ENCODE results near the gene PCYT2.

Gene PCYT2

GRCh38 chr17:81952792-81953228 lies 41.6 kb upstream of the PCYT2 start:
- DNase-seq = no peak
- H3K27ac ChIP-seq (ENCODE audit: insufficient read depth in 1 of 2, low read depth in 1 of 2, low read length in 2 of 2, poor library complexity in 1 of 2, severe bottlenecking in 2 of 2) = no peak overlapping the region
- no peaks in the 10 kb centered on the region for H3K36me3 ChIP-seq (ENCODE audit: control insufficient read depth in 4 of 4, insufficient read depth in 4 of 4, low read length in 3 of 4)
- H3K27me3 ChIP-seq (replicated peaks in 2 of 5; ENCODE audit: control insufficient read depth in 4 of 5, insufficient read depth in 5 of 5, low read length in 4 of 5) = peaks cover 0 to 4% (median 0%) of the 10 kb centered on the region in 5 experiments
- peaks cover 0 to 12% (median 4%) of the 10 kb centered on the region in 4 experiments for H3K4me1 ChIP-seq (ENCODE audit: control extremely low read depth in 1 of 4, control insufficient read depth in 4 of 4, insufficient read depth in 4 of 4, low read length in 3 of 4)
- 92% methylated on average over 15 of the region's 16 CpGs for WGBS (ENCODE audit: insufficient coverage)
- ChIA-PET POLR2A (interaction anchor here (0.9 kb wide), 1 partner anchor 84 kb away, joined by 3 read pairs; no protein-coding TSS in a partner anchor), CTCF (interaction anchor here (0.7 to 4.1 kb wide), 7 partner anchors 10 to 85 kb away, joined by 3 to 28 read pairs (median 3); partner anchors contain the start of gene ASPSCR1)
- no peak overlapping the region for H3K4me3 ChIP-seq (ENCODE audit: control insufficient read depth in 1 of 7, extremely low read depth in 1 of 7, insufficient read depth in 4 of 7, low read depth in 2 of 7, low read length in 6 of 7)
- H3K9me3 ChIP-seq (ENCODE audit: control extremely low read depth in 1 of 5, control insufficient read depth in 4 of 5, insufficient read depth in 2 of 5, low read depth in 1 of 5, low read length in 4 of 5) = no peaks in the 10 kb centered on the region

GRCh38 chr17:81951785-81952684 lies 40.8 kb upstream of the PCYT2 start:
- H3K9me3 ChIP-seq (ENCODE audit: control extremely low read depth in 1 of 5, control insufficient read depth in 4 of 5, insufficient read depth in 2 of 5, low read depth in 1 of 5, low read length in 4 of 5) = no peaks in the 10 kb centered on the region
- CTCF ChIA-PET = interaction anchor here (0.7 to 2.1 kb wide), 8 partner anchors 9 to 69 kb away, joined by 3 to 5 read pairs (median 3); partner anchors contain the start of gene ASPSCR1
- no peak overlapping the region for H3K4me3 ChIP-seq (ENCODE audit: control insufficient read depth in 1 of 7, extremely low read depth in 1 of 7, insufficient read depth in 4 of 7, low read depth in 2 of 7, low read length in 6 of 7)
- no peak for DNase-seq
- 66% methylated on average over 9 of the region's 13 CpGs for WGBS (ENCODE audit: insufficient coverage)
- H3K27me3 ChIP-seq (replicated peaks in 2 of 5; ENCODE audit: control insufficient read depth in 4 of 5, insufficient read depth in 5 of 5, low read length in 4 of 5) = peaks cover 0 to 2% (median 0%) of the 10 kb centered on the region in 5 experiments
- H3K4me1 ChIP-seq (ENCODE audit: control extremely low read depth in 1 of 4, control insufficient read depth in 4 of 4, insufficient read depth in 4 of 4, low read length in 3 of 4) = peaks cover 0 to 12% (median 4%) of the 10 kb centered on the region in 4 experiments
- POLR2A ChIA-PET = interaction anchor here (0.7 kb wide), 1 partner anchor 7 kb away, joined by 4 read pairs; no protein-coding TSS in a partner anchor
- H3K27ac ChIP-seq (ENCODE audit: insufficient read depth in 1 of 2, low read depth in 1 of 2, low read length in 2 of 2, poor library complexity in 1 of 2, severe bottlenecking in 2 of 2) = no peak overlapping the region
- H3K36me3 ChIP-seq (ENCODE audit: control insufficient read depth in 4 of 4, insufficient read depth in 4 of 4, low read length in 3 of 4) = no peaks in the 10 kb centered on the region

DNA sequence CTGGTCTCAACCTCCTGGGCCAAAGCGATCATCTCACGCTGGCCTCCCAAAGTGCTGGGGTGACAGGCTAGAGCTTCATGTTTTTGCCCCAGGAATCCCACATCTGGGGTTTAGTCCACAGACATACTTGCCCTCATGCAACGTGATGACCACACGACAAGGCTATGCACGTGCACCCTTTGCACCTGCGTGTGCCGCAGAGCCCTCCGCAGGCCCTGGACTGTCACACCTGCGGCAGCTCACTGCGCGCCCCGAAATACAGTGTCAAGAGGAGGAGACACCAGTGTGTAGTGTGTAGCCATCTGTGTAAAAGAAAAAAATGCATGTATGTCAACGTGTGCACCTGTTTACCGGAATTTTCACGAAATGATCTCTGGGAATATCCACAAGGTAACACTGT lies 39.3 kb upstream of the PCYT2 start:
- Histone ChIP-seq H3K9me3 (ENCODE audit: control extremely low read depth in 1 of 5, control insufficient read depth in 4 of 5, insufficient read depth in 2 of 5, low read depth in 1 of 5, low read length in 4 of 5) (no peaks in the 10 kb centered on the region), H3K36me3 (ENCODE audit: control insufficient read depth in 4 of 4, insufficient read depth in 4 of 4, low read length in 3 of 4) (no peaks in the 10 kb centered on the region), H3K27ac (ENCODE audit: insufficient read depth in 1 of 2, low read depth in 1 of 2, low read length in 2 of 2, poor library complexity in 1 of 2, severe bottlenecking in 2 of 2) (no peak overlapping the region), H3K27me3 (replicated peaks in 2 of 5; ENCODE audit: control insufficient read depth in 4 of 5, insufficient read depth in 5 of 5, low read length in 4 of 5) (peaks cover 0 to 2% (median 0%) of the 10 kb centered on the region in 5 experiments), H3K4me3 (ENCODE audit: control insufficient read depth in 1 of 7, extremely low read depth in 1 of 7, insufficient read depth in 4 of 7, low read depth in 2 of 7, low read length in 6 of 7) (no peak overlapping the region), H3K4me1 (ENCODE audit: control extremely low read depth in 1 of 4, control insufficient read depth in 4 of 4, insufficient read depth in 4 of 4, low read length in 3 of 4) (peaks cover 0 to 12% (median 4%) of the 10 kb centered on the region in 4 experiments)
- WGBS (ENCODE audit: insufficient coverage) = 86% methylated on average over 15 of the region's 15 CpGs
- no peak for DNase-seq
- POLR2A ChIA-PET = no interaction called here
- CTCF ChIA-PET = interaction anchor here (1.3 to 2.1 kb wide), 3 partner anchors 10 to 22 kb away, joined by 3 to 5 read pairs (median 4); no protein-coding TSS in a partner anchor

DNA sequence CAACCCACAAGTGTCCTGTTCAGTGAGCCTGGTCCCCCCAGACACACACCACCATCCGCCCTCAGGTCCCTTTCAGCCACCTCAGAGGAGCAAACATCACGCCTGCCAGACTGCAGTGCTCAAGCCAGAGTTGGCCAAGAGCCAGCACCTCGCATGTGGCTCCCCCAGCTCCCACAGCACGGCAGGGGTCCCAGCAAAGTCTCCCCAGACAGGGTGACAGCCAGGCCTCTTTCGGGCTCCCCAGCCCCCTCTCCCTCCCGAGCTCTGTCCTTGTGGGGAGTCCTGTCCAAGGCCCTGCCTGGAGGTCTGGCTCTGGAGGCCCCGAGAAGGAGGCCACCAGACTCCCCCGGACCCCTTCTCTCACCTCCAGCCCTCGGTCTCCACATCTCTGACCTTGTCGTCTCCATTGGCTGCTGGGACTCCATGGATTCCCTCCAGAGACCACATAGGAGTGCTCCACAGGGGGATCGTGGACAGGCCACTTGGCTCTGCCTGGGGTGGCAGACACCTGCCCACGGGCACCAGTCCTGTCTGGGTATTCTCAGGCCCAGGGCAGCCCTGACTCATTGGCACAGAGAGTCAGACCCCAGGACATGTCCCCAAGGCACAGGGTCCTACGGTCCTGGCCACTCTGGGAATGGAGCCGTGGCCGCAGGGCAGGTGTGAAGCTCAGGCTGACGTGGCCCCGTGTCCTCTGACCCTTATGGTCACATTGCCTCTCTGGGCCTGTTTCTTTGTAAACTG lies 37.6 kb upstream of the PCYT2 start:
- H3K27ac ChIP-seq (ENCODE audit: insufficient read depth in 1 of 2, low read depth in 1 of 2, low read length in 2 of 2, poor library complexity in 1 of 2, severe bottlenecking in 2 of 2) = no peak overlapping the region
- no peaks in the 10 kb centered on the region for H3K9me3 ChIP-seq (ENCODE audit: control extremely low read depth in 1 of 5, control insufficient read depth in 4 of 5, insufficient read depth in 2 of 5, low read depth in 1 of 5, low read length in 4 of 5)
- ChIA-PET POLR2A (no interaction called here), CTCF (interaction anchor here (1.0 kb wide), 1 partner anchor 11 kb away, joined by 3 read pairs; no protein-coding TSS in a partner anchor)
- H3K4me3 ChIP-seq (ENCODE audit: control insufficient read depth in 1 of 7, extremely low read depth in 1 of 7, insufficient read depth in 4 of 7, low read depth in 2 of 7, low read length in 6 of 7) = no peak overlapping the region
- H3K4me1 ChIP-seq (ENCODE audit: control extremely low read depth in 1 of 4, control insufficient read depth in 4 of 4, insufficient read depth in 4 of 4, low read length in 3 of 4) = peaks cover 0 to 12% (median 4%) of the 10 kb centered on the region in 4 experiments
- no peak for DNase-seq
- no peaks in the 10 kb centered on the region for H3K36me3 ChIP-seq (ENCODE audit: control insufficient read depth in 4 of 4, insufficient read depth in 4 of 4, low read length in 3 of 4)
- WGBS (ENCODE audit: insufficient coverage) = 97% methylated on average over 11 of the region's 17 CpGs
- peaks cover 0 to 4% (median 0%) of the 10 kb centered on the region in 5 experiments for H3K27me3 ChIP-seq (replicated peaks in 2 of 5; ENCODE audit: control insufficient read depth in 4 of 5, insufficient read depth in 5 of 5, low read length in 4 of 5)

- Histone ChIP-seq H3K4me3 (ENCODE audit: control insufficient read depth in 1 of 7, extremely low read depth in 1 of 7, insufficient read depth in 4 of 7, low read depth in 2 of 7, low read length in 6 of 7) (no peak within 1 kb of the TSS), H3K9me3 (ENCODE audit: control extremely low read depth in 1 of 5, control insufficient read depth in 4 of 5, insufficient read depth in 2 of 5, low read depth in 1 of 5, low read length in 4 of 5) (no peaks in the 10 kb centered on the region), H3K27ac (ENCODE audit: insufficient read depth in 1 of 2, low read depth in 1 of 2, low read length in 2 of 2, poor library complexity in 1 of 2, severe bottlenecking in 2 of 2) (no peak within 1 kb of the TSS), H3K27me3 (replicated peaks in 2 of 5; ENCODE audit: control insufficient read depth in 4 of 5, insufficient read depth in 5 of 5, low read length in 4 of 5) (peaks cover 0 to 4% (median 0%) of the 10 kb centered on the region in 5 experiments), H3K36me3 (ENCODE audit: control insufficient read depth in 4 of 4, insufficient read depth in 4 of 4, low read length in 3 of 4) (no peaks in the 10 kb centered on the region), H3K4me1 (ENCODE audit: control extremely low read depth in 1 of 4, control insufficient read depth in 4 of 4, insufficient read depth in 4 of 4, low read length in 3 of 4) (peaks cover 0 to 5% (median 0%) of the 10 kb centered on the region in 4 experiments)
- no peak for DNase-seq
- 97% methylated on average over 5 of the region's 13 CpGs for WGBS (ENCODE audit: insufficient coverage)
- ChIA-PET CTCF (interaction anchor here (1.0 kb wide), 1 partner anchor 74 kb away, joined by 4 read pairs; no protein-coding TSS in a partner anchor), POLR2A (no interaction called here)
Observed at GRCh38 chr17:81947189-81947588, 36.0 kb upstream of the PCYT2 start, which contains the start of gene MYADML2. MYADML2 (minus strand) TSS chr17:81947233; CDS start chr17:81941741, 5,492 bp downstream.

DNA sequence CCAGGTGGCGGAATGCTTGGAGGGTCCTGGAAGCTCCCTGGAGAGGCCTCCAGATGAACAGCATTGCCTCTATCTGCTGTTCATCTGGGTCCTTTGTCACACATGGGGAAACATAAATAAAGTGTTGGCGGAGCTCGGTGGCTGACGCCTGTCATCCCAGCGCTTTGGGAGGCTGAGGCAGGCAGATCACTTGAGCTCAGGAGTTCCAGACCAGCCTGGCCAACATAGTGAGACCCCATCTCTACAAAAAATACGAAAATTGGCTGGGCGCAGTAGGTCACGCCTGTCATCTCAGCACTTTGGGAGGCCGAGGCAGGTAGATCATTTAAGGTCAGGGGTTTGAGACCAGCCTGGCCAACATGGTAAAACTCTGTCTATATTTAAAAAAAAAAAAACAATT lies 33.7 kb upstream of the PCYT2 start:
- Histone ChIP-seq H3K27me3 (replicated peaks in 2 of 5; ENCODE audit: control insufficient read depth in 4 of 5, insufficient read depth in 5 of 5, low read length in 4 of 5) (peaks cover 0 to 4% (median 0%) of the 10 kb centered on the region in 5 experiments), H3K4me3 (ENCODE audit: control insufficient read depth in 1 of 7, extremely low read depth in 1 of 7, insufficient read depth in 4 of 7, low read depth in 2 of 7, low read length in 6 of 7) (no peak overlapping the region), H3K9me3 (ENCODE audit: control extremely low read depth in 1 of 5, control insufficient read depth in 4 of 5, insufficient read depth in 2 of 5, low read depth in 1 of 5, low read length in 4 of 5) (no peaks in the 10 kb centered on the region), H3K27ac (ENCODE audit: insufficient read depth in 1 of 2, low read depth in 1 of 2, low read length in 2 of 2, poor library complexity in 1 of 2, severe bottlenecking in 2 of 2) (no peak overlapping the region), H3K4me1 (ENCODE audit: control extremely low read depth in 1 of 4, control insufficient read depth in 4 of 4, insufficient read depth in 4 of 4, low read length in 3 of 4) (peaks cover 0 to 8% (median 4%) of the 10 kb centered on the region in 4 experiments), H3K36me3 (ENCODE audit: control insufficient read depth in 4 of 4, insufficient read depth in 4 of 4, low read length in 3 of 4) (no peaks in the 10 kb centered on the region)
- no peak for DNase-seq
- POLR2A ChIA-PET = no interaction called here
- CTCF ChIA-PET = interaction anchor here (0.8 to 2.0 kb wide), 4 partner anchors 9 to 75 kb away, joined by 3 to 7 read pairs (median 4); partner anchors contain the start of gene MAFG
- 96% methylated on average over 8 of the region's 9 CpGs for WGBS (ENCODE audit: insufficient coverage)
